Suppressor macrophage (primary cell): Measurements from ENCODE around the gene ADAMTS16.

ENCODE experiments used
- DNase-seq, 4 experiments: peaks; one replicate each; pipeline ENCODE4 v3.0.0-alpha.2; 2020 to 2022

ADAMTS16 gene

DNA sequence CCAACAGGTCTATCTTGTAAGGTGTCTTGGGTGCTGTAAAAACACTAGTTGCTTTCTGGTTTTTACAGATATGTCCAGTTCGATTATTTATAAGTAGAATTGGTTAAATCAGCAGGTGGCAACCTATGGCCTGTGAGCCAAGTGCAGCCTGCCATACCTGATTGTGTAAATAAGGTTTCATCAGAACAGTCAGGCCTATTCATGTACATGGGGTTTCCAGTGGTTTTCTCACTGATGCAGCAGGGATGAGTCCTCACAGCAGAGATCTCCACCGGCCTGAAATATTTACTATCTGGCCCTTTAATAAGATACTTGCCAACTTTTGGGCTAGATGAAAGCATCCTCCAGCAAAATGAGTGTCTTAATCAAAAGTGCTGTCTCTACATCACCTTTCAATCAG lies 149.4 kb downstream of the ADAMTS16 start:
- no peak for DNase-seq

- no peak for DNase-seq
Observed at GRCh38 chr5:5290674-5291334, 150.7 kb downstream of the ADAMTS16 start.

GRCh38 chr5:5291357-5291756 lies 151.2 kb downstream of the ADAMTS16 start:
- no peak for DNase-seq

DNA sequence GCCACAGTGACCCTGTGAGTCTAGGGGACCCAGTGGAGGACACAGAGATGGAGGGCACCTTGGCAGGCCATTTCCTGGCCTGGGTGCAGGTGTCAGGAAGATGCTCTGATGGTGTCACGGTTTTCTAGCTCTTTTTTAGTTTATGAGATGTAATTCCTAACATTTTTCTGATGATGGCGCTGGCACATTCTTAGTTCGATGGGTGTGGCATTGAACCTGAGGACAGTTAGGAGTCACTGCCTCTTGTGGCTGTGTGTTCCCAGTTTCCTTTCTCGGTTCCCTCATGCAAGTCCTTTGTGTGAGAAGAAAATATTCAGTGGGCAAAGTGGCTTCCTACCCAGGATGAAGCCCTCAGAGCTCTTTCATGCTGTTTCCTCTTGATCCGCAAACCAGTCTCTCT lies 152.9 kb downstream of the ADAMTS16 start:
- DNase-seq = no peak

DNA sequence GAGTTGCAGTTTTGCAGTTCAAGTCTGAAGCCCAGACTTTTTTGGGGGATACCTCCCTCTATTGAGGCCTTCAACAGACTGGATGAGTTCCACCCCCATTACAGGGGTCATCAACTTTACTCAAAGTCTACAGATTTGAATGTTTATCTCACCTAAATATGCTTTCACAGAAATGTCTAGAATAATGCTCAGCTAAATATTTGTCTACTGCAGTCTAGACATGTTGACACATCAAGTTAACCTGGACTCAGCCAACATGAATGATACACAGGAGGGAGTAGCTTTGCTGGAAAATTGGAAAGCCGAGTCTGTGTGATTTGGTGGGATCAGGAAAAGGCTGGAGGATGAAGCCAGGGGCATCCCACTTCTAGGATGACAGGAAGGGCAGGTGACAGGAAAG lies 154.3 kb downstream of the ADAMTS16 start:
- DNase-seq = no peak

- DNase-seq = no peak
Observed at GRCh38 chr5:5295351-5295750, 155.2 kb downstream of the ADAMTS16 start.

DNA sequence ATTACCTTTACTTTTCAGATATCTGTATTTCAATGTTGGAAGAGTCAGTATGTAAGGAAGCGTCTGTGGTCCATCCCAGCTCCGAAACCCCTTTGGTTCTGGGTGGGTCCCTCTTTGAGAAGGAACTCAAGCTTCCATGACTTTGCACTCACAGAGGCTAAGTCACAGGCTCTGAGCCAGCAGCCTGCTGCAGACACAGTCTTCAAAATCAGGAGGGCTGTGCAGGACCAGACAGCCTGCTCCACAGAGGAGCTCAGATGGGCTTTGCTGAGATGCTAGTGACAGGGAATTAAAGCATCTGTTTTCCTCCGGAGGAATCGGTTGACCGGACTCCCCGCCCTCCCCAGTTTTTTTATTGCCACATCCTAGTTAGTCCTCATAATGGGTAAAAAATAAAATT lies 155.9 kb downstream of the ADAMTS16 start:
- DNase-seq = no peak

DNA sequence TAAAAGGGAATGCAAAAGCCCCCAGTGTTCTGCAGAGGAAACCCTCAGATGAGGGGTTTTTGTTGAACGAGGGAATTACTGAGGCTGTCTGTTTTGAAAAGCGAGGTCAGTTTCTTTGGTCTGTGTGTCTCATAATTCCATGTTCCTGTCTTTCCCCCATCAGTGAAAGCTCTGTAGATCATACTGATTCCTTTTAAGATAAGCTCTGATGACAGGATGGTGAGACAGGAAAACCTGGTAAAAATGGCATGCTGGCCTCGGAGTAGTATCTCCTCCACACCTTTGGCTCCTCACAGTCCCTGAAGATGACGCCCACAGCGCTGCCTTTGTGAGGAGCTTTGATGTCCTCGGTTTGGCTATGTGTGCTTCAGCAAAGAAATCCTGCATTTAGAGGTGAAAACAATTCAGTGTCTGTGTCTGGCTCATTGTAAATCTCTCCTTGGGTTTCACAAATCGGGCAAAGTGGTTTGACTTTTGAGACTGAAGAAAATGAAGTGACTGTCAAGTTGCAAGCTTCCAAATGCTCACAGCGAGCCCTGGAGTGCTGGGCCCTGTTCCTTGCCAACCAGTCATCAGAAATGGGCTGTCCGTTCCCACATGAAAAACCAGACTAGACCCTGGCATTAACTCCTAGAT lies 157.4 kb downstream of the ADAMTS16 start:
- no peak for DNase-seq

DNA sequence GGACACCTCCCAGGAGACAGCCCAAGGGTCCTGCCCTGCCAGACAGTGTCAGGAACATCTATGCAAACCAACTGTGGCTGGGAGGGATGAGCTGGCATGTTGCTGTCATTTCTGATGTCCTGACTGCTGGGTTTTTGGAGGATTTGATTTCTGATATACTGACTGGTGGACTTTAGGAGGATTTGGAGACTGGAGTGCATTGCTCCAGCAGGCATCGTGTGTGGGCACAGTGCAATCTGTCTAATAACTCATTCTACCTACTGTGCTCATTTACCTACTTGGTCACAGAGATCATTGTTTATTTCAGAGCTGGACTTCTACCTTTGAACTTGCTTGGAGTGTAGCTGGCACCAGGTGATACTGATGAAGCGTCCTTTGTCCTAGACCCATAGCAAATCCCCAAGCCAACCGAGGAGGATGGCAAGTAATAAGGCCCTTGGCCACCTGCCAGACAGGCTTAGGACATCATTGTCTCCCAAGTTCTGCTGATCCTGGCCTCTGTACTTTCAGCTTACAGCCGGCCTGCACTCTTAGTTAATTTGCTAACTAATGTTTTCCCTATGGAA lies 158.0 kb downstream of the ADAMTS16 start:
- DNase-seq = no peak

- DNase-seq = no peak
Observed at GRCh38 chr5:5298841-5299541, 158.9 kb downstream of the ADAMTS16 start.

DNA sequence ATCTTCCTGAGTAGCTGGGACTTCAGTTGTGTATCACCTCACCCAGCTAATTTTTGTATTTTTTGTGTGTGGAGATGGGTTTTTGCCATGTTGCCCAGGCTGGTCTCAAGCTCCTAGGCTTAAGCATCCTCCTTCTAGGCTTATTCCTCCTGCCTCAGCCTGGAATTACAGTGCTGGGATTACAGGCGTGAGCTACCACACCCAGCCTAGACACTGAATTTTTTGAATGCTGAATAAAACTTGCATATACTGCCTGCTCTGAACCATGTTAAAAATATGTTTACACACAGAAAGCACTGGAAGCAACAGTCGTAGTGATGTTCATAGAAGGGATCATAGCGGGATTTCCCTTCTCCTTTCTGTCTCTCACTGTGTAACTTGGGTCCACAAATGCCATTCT lies 161.0 kb downstream of the ADAMTS16 start:
- no peak for DNase-seq

DNA sequence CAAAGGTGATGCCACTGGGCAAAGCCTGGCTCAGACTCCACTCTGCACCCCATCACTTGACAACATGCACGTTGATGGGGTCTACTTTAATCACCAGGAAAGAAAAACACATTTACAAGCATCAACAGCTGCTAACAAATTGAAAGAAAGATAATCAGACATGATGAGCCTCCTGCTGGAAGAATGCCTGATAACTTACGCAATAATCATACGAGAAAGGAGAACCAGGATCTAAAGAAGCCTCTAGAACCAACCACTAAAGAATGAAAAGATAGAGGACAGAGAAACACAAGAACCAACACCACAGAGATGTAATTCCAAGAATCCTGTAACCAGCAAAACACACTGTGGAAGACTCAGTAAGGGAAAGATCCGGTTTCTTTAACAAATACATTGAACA lies 162.1 kb downstream of the ADAMTS16 start:
- DNase-seq = no peak

- no peak for DNase-seq
Observed at GRCh38 chr5:5303242-5303641, 163.1 kb downstream of the ADAMTS16 start.

- no peak for DNase-seq
Observed at GRCh38 chr5:5304361-5305020, 164.4 kb downstream of the ADAMTS16 start.

- no peak for DNase-seq
Observed at GRCh38 chr5:5306696-5307095, 166.6 kb downstream of the ADAMTS16 start.

GRCh38 chr5:5308319-5308718 lies 168.2 kb downstream of the ADAMTS16 start:
- DNase-seq = no peak

- DNase-seq = no peak
Observed at GRCh38 chr5:5309645-5310044, 169.5 kb downstream of the ADAMTS16 start.

DNA sequence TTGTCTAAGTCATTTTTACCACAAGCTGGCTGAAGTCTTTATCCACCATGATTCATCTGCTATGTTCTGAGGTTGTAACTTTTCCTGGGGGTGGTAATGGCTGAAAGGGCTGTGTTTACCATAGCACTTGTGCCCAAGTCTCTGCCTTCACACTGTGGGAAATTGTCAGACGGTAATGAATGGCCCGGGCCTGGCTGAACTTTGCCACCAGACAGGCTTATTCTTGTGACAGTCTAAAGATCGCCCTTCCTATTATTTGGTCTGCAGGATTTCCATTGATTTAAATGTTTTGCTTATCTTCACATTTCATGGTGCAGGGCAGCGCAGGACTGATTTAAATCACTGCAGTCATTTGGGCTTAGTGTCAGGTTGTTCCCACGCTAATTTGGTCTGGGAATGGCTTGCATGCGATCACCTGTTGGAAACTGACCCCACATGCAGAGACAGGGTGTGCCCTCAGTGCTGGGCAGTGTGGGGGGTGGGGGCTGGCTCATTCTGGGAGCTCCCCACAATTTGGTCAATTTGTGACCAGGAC lies 173.0 kb downstream of the ADAMTS16 start:
- DNase-seq = no peak

- no peak for DNase-seq
Observed at GRCh38 chr5:5314166-5314565, 174.0 kb downstream of the ADAMTS16 start.

DNA sequence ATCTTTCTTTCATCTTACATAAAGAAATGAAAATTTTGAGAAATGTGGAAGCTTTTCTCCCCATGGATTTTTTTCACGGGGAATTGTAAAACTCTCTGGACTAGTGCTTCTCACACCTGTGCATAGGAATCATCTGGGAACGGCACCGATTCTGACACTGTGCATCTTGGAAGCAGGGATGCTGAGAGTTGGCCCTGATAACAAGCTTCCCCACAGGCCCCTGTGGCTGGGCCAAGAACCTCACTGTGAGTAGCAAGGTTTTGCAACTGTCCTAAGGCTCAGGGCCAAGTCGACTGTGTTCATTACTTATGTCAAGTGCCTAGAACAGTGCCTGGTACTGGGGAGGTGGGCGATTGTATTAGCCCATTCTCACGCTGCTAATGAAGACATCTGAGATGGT lies 174.5 kb downstream of the ADAMTS16 start:
- DNase-seq = no peak

DNA sequence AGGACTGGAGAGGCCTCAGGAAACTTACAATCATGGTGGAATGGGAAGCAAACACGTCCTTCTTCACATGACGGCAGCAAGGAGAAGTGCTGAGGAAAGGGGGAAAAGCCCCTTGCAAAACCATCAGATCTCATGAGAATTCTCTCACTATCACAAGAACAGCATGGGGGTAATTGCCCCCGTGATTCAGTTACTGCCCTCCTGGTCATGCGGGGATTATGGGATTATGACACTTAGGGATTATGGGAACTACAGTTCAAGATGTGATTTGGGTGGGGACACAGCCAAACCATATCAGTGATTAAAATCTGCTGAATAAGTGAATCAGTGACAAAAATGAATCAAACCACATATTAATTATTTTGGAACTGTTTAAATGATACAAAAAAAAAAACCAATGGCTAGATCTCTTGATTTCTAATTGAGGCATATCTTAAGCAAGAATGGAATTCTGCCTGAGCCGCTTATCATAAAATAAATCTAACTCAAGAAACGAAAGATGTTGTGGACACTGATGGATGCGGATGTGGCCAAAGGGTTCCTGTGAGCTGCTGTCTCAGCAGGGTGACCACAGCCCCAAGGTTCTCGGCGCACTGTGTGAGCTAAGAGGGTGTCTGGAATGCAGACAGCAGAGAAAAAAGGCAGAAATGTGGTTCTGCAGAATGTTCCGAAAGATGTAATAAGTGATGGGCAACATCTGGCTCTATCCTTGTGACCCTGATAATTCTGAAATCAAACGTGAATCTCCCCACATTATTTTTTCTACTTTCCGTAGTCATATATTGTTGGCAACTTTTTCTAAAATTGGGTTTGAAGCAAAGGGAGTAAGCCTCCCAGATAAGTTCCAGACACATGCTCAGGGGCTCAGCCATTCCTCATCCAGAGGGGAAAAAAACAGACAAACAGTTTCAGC lies 175.2 kb downstream of the ADAMTS16 start:
- no peak for DNase-seq

GRCh38 chr5:5316334-5316733 lies 176.2 kb downstream of the ADAMTS16 start:
- DNase-seq = no peak
